ENCODE results near the gene CUL4A. TPM values are rescaled to one million over a fixed set of nuclear protein-coding genes. Genes with fewer than 3 reads are reported as not detected.

Gene CUL4A
- total RNA-seq, 1 experiment from 2014 or later, result 184 TPM

- no peak for DNase-seq (ENCODE audit: low spot score)
These were observed 29.8 kb upstream of the CUL4A start for GRCh38 chr13:113179374-113180230.

GRCh38 chr13:113182046-113182445 is 27.4 kb upstream of the CUL4A start:
- DNase-seq (ENCODE audit: low spot score), result no peak

- no peak for DNase-seq (ENCODE audit: low spot score)
These were observed 25.8 kb upstream of the CUL4A start for GRCh38 chr13:113183450-113184129.

GRCh38 chr13:113184568-113185440 is 24.6 kb upstream of the CUL4A start:
- no peak for DNase-seq (ENCODE audit: low spot score)

- DNase-seq (ENCODE audit: low spot score), result no peak
These were observed 23.1 kb upstream of the CUL4A start for GRCh38 chr13:113186061-113186900.

- DNase-seq (ENCODE audit: low spot score), result peak; percentile 94
These were observed 22.1 kb upstream of the CUL4A start for GRCh38 chr13:113187263-113187669.

- DNase-seq (ENCODE audit: low spot score), result no peak
These were observed 21.3 kb upstream of the CUL4A start for GRCh38 chr13:113187883-113188665.

GRCh38 chr13:113190181-113190580 is 19.2 kb upstream of the CUL4A start:
- no peak for DNase-seq (ENCODE audit: low spot score)

GRCh38 chr13:113192279-113192678 is 17.1 kb upstream of the CUL4A start:
- no peak for DNase-seq (ENCODE audit: low spot score)

- DNase-seq (ENCODE audit: low spot score), result no peak
These were observed 16.5 kb upstream of the CUL4A start for GRCh38 chr13:113192902-113193301.

GRCh38 chr13:113195360-113195759 is 14.1 kb upstream of the CUL4A start:
- no peak for DNase-seq (ENCODE audit: low spot score)

GRCh38 chr13:113196970-113197737 is 12.3 kb upstream of the CUL4A start:
- no peak for DNase-seq (ENCODE audit: low spot score)

GRCh38 chr13:113201815-113202214 is 7.6 kb upstream of the CUL4A start:
- no peak for DNase-seq (ENCODE audit: low spot score)

- no peak for DNase-seq (ENCODE audit: low spot score)
These were observed 6.5 kb upstream of the CUL4A start for GRCh38 chr13:113202912-113203311.

GRCh38 chr13:113203507-113204377 is 5.7 kb upstream of the CUL4A start:
- no peak for DNase-seq (ENCODE audit: low spot score)

GRCh38 chr13:113204378-113204734 is 5.1 kb upstream of the CUL4A start:
- no peak for DNase-seq (ENCODE audit: low spot score)

GRCh38 chr13:113205428-113205931 is 3.9 kb upstream of the CUL4A start:
- no peak for DNase-seq (ENCODE audit: low spot score)

- DNase-seq (ENCODE audit: low spot score), result no peak
These were observed 2.0 kb upstream of the CUL4A start for GRCh38 chr13:113207460-113207859.

Data from HT-29 (cell line).